HCT116 (cell line): ENCODE measurements around the gene LSS. TPM values are rescaled to one million over a fixed set of nuclear protein-coding genes. Genes with fewer than 3 reads are reported as not detected.

Experiments
- ATAC-seq: fragments of 200-7000 bp; cut with Tn5 transposase; 2 replicates; pipeline ENCODE4 v1.9.1; 2020; ENCODE audit warnings: mild to moderate bottlenecking, moderate library complexity
- BruUV-seq: library from RNA; stranded (reverse); fragments of 400-500 nt; replicated peaks from 2 replicates; lab custom pipeline; 2021; lab: Mats Ljungman, UMichigan
- CTCF ChIA-PET: fragments of 300-600 bp; sonication (Branson Sonifier 250); formaldehyde crosslinking; loops from one replicate; lab custom pipeline; 2021; ENCODE audit warnings: antibody characterized with exemption; lab: Charles Lee
- POLR2A ChIA-PET: fragments of 300-600, 350-600 bp; sonication (Branson Sonifier 250); formaldehyde crosslinking; loops from one replicate; lab custom pipeline; 2021; ENCODE audit warnings: antibody characterized with exemption; lab: Charles Lee
- RAD21 ChIA-PET, 2 experiments: fragments of 300-600 bp; sonication (Branson Sonifier 250); formaldehyde crosslinking; loops; one replicate each; lab custom pipeline; 2023; ENCODE audit warnings: low total read pairs in 2 of 2; ENCODE audit not compliant: uncharacterized antibody in 2 of 2, unreplicated experiment in 2 of 2, low non-redundant PET in 1 of 2; lab: Charles Lee
- DNase-seq: peaks from one replicate; pipeline ENCODE4 v3.0.0-alpha.2; 2010; ENCODE audit warnings: low read depth, low spot score
- H2AFZ ChIP-seq: fragments of 200-600 bp; shearing (Covaris generic), sonication (generic); 2 replicates; pipeline ENCODE4 v1.6.1; 2017; ENCODE audit warnings: low read depth, mixed run types, mixed read lengths, antibody characterized with exemption, low read length; ENCODE audit not compliant: poor library complexity, severe bottlenecking
- H3K27ac ChIP-seq: 2 replicates; pipeline ENCODE4 v1.5.1; 2012; ENCODE audit warnings: low read depth, low read length
- H3K27me3 ChIP-seq: fragments of 200-600 bp; sonication (generic); 2 replicates; pipeline ENCODE4 v1.6.1; 2016; ENCODE audit warnings: mixed run types, low read length, mixed read lengths; ENCODE audit not compliant: insufficient read depth
- H3K36me3 ChIP-seq, 2 experiments: fragments of 200-500 bp in 1 of 2; fragments of 200-600 bp in 1 of 2; sonication (Bioruptor generic) in 1 of 2; sonication (generic) in 1 of 2; 2 replicates each; pipeline versions ENCODE4 v1.5.1 to v1.6.1; 2014 to 2016; ENCODE audit warnings: low read length in 2 of 2, inconsistent platforms in 1 of 2, mixed read lengths in 1 of 2, mixed run types in 1 of 2; ENCODE audit not compliant: insufficient read depth in 2 of 2, control insufficient read depth in 1 of 2
- H3K4me1 ChIP-seq, 2 experiments: fragments of 200-600 bp in 1 of 2; sonication (generic) in 1 of 2; 2 replicates each; pipeline versions ENCODE4 v1.5.1 to v1.6.1; 2012 to 2017; ENCODE audit warnings: low read length in 2 of 2, inconsistent platforms in 1 of 2, mild to moderate bottlenecking in 1 of 2, mixed read lengths in 1 of 2, mixed run types in 1 of 2, moderate library complexity in 1 of 2; ENCODE audit not compliant: insufficient read depth in 2 of 2, control insufficient read depth in 1 of 2
- H3K4me2 ChIP-seq: fragments of 200-600 bp; sonication (generic); 2 replicates; pipeline ENCODE4 v1.6.1; 2017; ENCODE audit warnings: mixed run types, low read length, mixed read lengths
- H3K4me3 ChIP-seq, 2 experiments: fragments of 200-600 bp in 1 of 2; sonication (generic) in 1 of 2; replicated peaks in 1 of 2; 2 replicates each; pipeline ENCODE4 v1.5.1; 2011 to 2016; ENCODE audit warnings: low read length in 2 of 2, control low read depth in 1 of 2, low read depth in 1 of 2, mild to moderate bottlenecking in 1 of 2, mixed read lengths in 1 of 2, mixed run types in 1 of 2
- H3K79me2 ChIP-seq: fragments of 200-600 bp; sonication (generic); 2 replicates; pipeline ENCODE4 v1.6.1; 2017; ENCODE audit warnings: mild to moderate bottlenecking, mixed run types, low read length, moderate library complexity, mixed read lengths; ENCODE audit not compliant: insufficient read depth
- H3K9ac ChIP-seq: fragments of 200-600 bp; sonication (generic); 2 replicates; pipeline ENCODE4 v1.6.1; 2016; ENCODE audit warnings: low read length, mixed read lengths
- H3K9me2 ChIP-seq: fragments of 200-600 bp; sonication (generic), shearing (Covaris generic); 2 replicates; pipeline ENCODE4 v1.6.1; 2017; ENCODE audit warnings: mixed run types, mild to moderate bottlenecking, moderate library complexity; ENCODE audit not compliant: insufficient read depth
- H3K9me3 ChIP-seq, 2 experiments: fragments of 200-500 bp in 1 of 2; fragments of 200-600 bp in 1 of 2; sonication (Bioruptor generic) in 1 of 2; sonication (generic) in 1 of 2; 2 replicates each; pipeline ENCODE4 v1.6.1; 2014 to 2017; ENCODE audit warnings: low read length in 2 of 2, mixed read lengths in 2 of 2, inconsistent platforms in 1 of 2, low read depth in 1 of 2, mild to moderate bottlenecking in 1 of 2, mixed run types in 1 of 2, moderate library complexity in 1 of 2; ENCODE audit not compliant: control insufficient read depth in 1 of 2, insufficient read depth in 1 of 2
- H4K20me1 ChIP-seq: fragments of 200-600 bp; sonication (generic), shearing (Covaris generic); 2 replicates; pipeline ENCODE4 v1.6.1; 2017; ENCODE audit warnings: mixed run types, mild to moderate bottlenecking, moderate library complexity; ENCODE audit not compliant: insufficient read depth
- CBX3 ChIP-seq: IDR thresholded peaks from 2 replicates; pipeline ENCODE4 v1.6.1; 2012; ENCODE audit warnings: low read depth
- CEBPB ChIP-seq: IDR thresholded peaks from 2 replicates; pipeline ENCODE4 v1.6.1; 2012; ENCODE audit warnings: low read depth
- CTCF ChIP-seq, 3 experiments: fragments of 200-600 bp in 1 of 3; sonication (generic) in 1 of 3; IDR thresholded peaks in 2 of 3; conservative IDR thresholded peaks in 1 of 3; 2 replicates each; pipeline ENCODE4 v1.5.1; 2012 to 2017; ENCODE audit warnings: low read depth in 2 of 3, low read length in 2 of 3, antibody characterized with exemption in 1 of 3, borderline replicate concordance in 1 of 3, control low read depth in 1 of 3, mild to moderate bottlenecking in 1 of 3, mixed read lengths in 1 of 3, mixed run types in 1 of 3, moderate library complexity in 1 of 3; ENCODE audit not compliant: insufficient read depth in 1 of 3
- EZH2phosphoT487 ChIP-seq: fragments of 200-600 bp; IDR thresholded peaks from 2 replicates; pipeline ENCODE4 v1.6.1; 2018; ENCODE audit warnings: antibody characterized with exemption, borderline replicate concordance
- JUND ChIP-seq: IDR thresholded peaks from 2 replicates; pipeline ENCODE4 v1.6.1; 2012
- REST ChIP-seq: IDR thresholded peaks from 2 replicates; pipeline ENCODE4 v1.6.1; 2012; ENCODE audit warnings: low read depth
- SIN3A ChIP-seq: IDR thresholded peaks from 2 replicates; pipeline ENCODE4 v1.6.1; 2012; ENCODE audit warnings: low read depth
- SP1 ChIP-seq: IDR thresholded peaks from 2 replicates; pipeline ENCODE4 v1.6.1; 2012; ENCODE audit warnings: low read depth
- YY1 ChIP-seq: IDR thresholded peaks from 2 replicates; pipeline ENCODE4 v1.6.1; 2011; ENCODE audit warnings: low read length, low read depth, moderate library complexity, mild to moderate bottlenecking; ENCODE audit not compliant: insufficient replicate concordance; ENCODE audit errors: extremely low read depth
- ZFX ChIP-seq: fragments of 450-650 bp; IDR thresholded peaks from 2 replicates; pipeline ENCODE4 v1.6.1; 2017
- ZNF274 ChIP-seq: fragments of 200-500 bp; sonication (Bioruptor generic); IDR thresholded peaks from 2 replicates; pipeline ENCODE4 v1.6.1; 2014; ENCODE audit warnings: mild to moderate bottlenecking, low read depth, low read length, inconsistent platforms
- intact Hi-C: fragments of 100-400 bp; cut with micrococcal nuclease; formaldehyde crosslinking; loops from 2 replicates; pipeline ENCODE4 v1.10.0; 2022
- total RNA-seq: library from RNA; stranded (reverse); gene quantifications from one replicate; pipeline ENCODE4 v1.2.1, GENCODE V29; 2021; ENCODE audit not compliant: unreplicated experiment
- TF ChIP-seq, protein P1 (sequence below): IDR thresholded peaks from 2 replicates; pipeline ENCODE4 v1.6.1; 2011; ENCODE audit warnings: mild to moderate bottlenecking, low read length, moderate library complexity; ENCODE audit not compliant: insufficient replicate concordance; ENCODE audit errors: extremely low read depth

The LSS gene
- total RNA-seq, 1 experiment from 2014 or later: 44.7 TPM

- H3K9me2 ChIP-seq: no peaks in the 10 kb centered on the region
- BruUV-seq: no TSS peak
- no peak overlapping the region for H3K4me3 ChIP-seq
- peaks cover 12% of the 10 kb centered on the region for H3K27me3 ChIP-seq
- no peaks in the 10 kb centered on the region for H3K4me1 ChIP-seq
- no peak overlapping the region for H2AFZ ChIP-seq
- H3K79me2 ChIP-seq: no peaks in the 10 kb centered on the region
- ChIA-PET CTCF (no interaction called here), RAD21 (no interaction called here), POLR2A (no interaction called here)
- no peak overlapping the region for H3K9ac ChIP-seq
- H3K4me2 ChIP-seq: no peak overlapping the region
- H3K27ac ChIP-seq: no peak overlapping the region
- H4K20me1 ChIP-seq: no peaks in the 10 kb centered on the region
- H3K36me3 ChIP-seq: no peaks in the 10 kb centered on the region
- DNase-seq (no peak), ATAC-seq (no peak)
- intact Hi-C loops: no loop called here
- H3K9me3 ChIP-seq: peaks cover 0 to 5% of the 10 kb centered on the region in 2 experiments; a peak in 1 of 4 replicates
- TF ChIP-seq CBX3 (no peak), CTCF (IDR thresholded peaks at IDR 0.05 in 2 of 3, conservative IDR thresholded peaks at IDR 0.05 in 1 of 3; ENCODE audit: borderline replicate concordance in 1 of 3, insufficient read depth in 1 of 3, low read depth in 2 of 3, low read length in 2 of 3) (no peak), JUND (no peak), YY1 (no peak), REST (no peak), ZFX (no peak), SIN3A (no peak), ZNF274 (no peak), CEBPB (no peak), EZH2phosphoT487 (no peak), SP1 (no peak)
- TF ChIP-seq, protein P1, sequence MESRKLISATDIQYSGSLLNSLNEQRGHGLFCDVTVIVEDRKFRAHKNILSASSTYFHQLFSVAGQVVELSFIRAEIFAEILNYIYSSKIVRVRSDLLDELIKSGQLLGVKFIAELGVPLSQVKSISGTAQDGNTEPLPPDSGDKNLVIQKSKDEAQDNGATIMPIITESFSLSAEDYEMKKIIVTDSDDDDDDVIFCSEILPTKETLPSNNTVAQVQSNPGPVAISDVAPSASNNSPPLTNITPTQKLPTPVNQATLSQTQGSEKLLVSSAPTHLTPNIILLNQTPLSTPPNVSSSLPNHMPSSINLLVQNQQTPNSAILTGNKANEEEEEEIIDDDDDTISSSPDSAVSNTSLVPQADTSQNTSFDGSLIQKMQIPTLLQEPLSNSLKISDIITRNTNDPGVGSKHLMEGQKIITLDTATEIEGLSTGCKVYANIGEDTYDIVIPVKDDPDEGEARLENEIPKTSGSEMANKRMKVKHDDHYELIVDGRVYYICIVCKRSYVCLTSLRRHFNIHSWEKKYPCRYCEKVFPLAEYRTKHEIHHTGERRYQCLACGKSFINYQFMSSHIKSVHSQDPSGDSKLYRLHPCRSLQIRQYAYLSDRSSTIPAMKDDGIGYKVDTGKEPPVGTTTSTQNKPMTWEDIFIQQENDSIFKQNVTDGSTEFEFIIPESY: no peak
Observed at GRCh38 chr21:46179708-46180078, 48.9 kb downstream of the LSS start.
